OCI-LY7 (cell line): Measurements from ENCODE around the gene SLC30A1. TPM values are rescaled to one million over a fixed set of nuclear protein-coding genes. Genes with fewer than 3 reads are reported as not detected.

Source experiments
- BruUV-seq: library from RNA; stranded (reverse); fragments of 400-500 nt; replicated peaks from 2 replicates; lab custom pipeline; 2021; lab: Mats Ljungman, UMichigan
- CTCF ChIA-PET: fragments of 300-600 bp; sonication (Branson Sonifier 250); formaldehyde crosslinking; loops from one replicate; lab custom pipeline; 2022; ENCODE audit warnings: antibody characterized with exemption; ENCODE audit not compliant: unreplicated experiment; lab: Charles Lee
- POLR2A ChIA-PET: fragments of 300-600 bp; sonication (Branson Sonifier 250); formaldehyde crosslinking; loops from one replicate; lab custom pipeline; 2022; ENCODE audit warnings: antibody characterized with exemption; lab: Charles Lee
- DNase-seq: peaks from one replicate; pipeline ENCODE4 v3.0.0-alpha.2; 2015; ENCODE audit warnings: low spot score
- H2AFZ ChIP-seq: fragments of 200-600 bp; sonication (generic), shearing (Covaris generic); 2 replicates; pipeline ENCODE4 v1.6.1; 2014; ENCODE audit warnings: mild to moderate bottlenecking, antibody characterized with exemption, low read length, moderate library complexity
- H3K27ac ChIP-seq: fragments of 200-600 bp; sonication (generic); 2 replicates; pipeline ENCODE4 v1.5.1; 2014; ENCODE audit warnings: mixed run types, low read depth, mild to moderate bottlenecking, moderate library complexity, low read length, inconsistent platforms; ENCODE audit not compliant: poor library complexity, severe bottlenecking
- H3K36me3 ChIP-seq: fragments of 200-600 bp; sonication (generic); 2 replicates; pipeline ENCODE4 v1.6.1; 2014; ENCODE audit warnings: mild to moderate bottlenecking, antibody characterized with exemption, low read length, moderate library complexity, mixed read lengths; ENCODE audit not compliant: insufficient read depth
- H3K4me1 ChIP-seq: fragments of 200-600 bp; sonication (generic); 2 replicates; pipeline ENCODE4 v1.5.1; 2014; ENCODE audit warnings: mild to moderate bottlenecking, low read length; ENCODE audit not compliant: insufficient read depth, poor library complexity, severe bottlenecking
- H3K4me2 ChIP-seq: fragments of 200-600 bp; sonication (generic); 2 replicates; pipeline ENCODE4 v1.6.1; 2014; ENCODE audit warnings: mild to moderate bottlenecking, low read length
- H3K4me3 ChIP-seq: fragments of 200-600 bp; sonication (generic); 2 replicates; pipeline ENCODE4 v1.5.1; 2014; ENCODE audit warnings: mild to moderate bottlenecking, low read depth, low read length; ENCODE audit not compliant: poor library complexity, severe bottlenecking
- H3K79me2 ChIP-seq: fragments of 200-600 bp; sonication (generic); 2 replicates; pipeline ENCODE4 v1.6.1; 2016; ENCODE audit warnings: low read depth, mild to moderate bottlenecking, low read length, moderate library complexity, mixed read lengths; ENCODE audit not compliant: insufficient read depth
- H3K9me2 ChIP-seq: fragments of 200-600 bp; sonication (generic); 2 replicates; pipeline ENCODE4 v1.6.1; 2016; ENCODE audit warnings: mild to moderate bottlenecking, low read length, mixed read lengths; ENCODE audit not compliant: insufficient read depth
- H3K9me3 ChIP-seq: fragments of 200-600 bp; sonication (generic); 2 replicates; pipeline ENCODE4 v1.6.1; 2014; ENCODE audit warnings: mild to moderate bottlenecking, mixed run types, low read length, mixed read lengths
- H4K20me1 ChIP-seq: fragments of 200-600 bp; sonication (generic); 2 replicates; pipeline ENCODE4 v1.6.1; 2014; ENCODE audit warnings: mild to moderate bottlenecking, antibody characterized with exemption, low read length, moderate library complexity, mixed read lengths; ENCODE audit not compliant: insufficient read depth
- CTCF ChIP-seq: fragments of 200-600 bp; sonication (generic); conservative IDR thresholded peaks from 2 replicates; pipeline ENCODE4 v1.5.1; 2014; ENCODE audit warnings: mild to moderate bottlenecking, antibody characterized with exemption, low read length, moderate library complexity, mixed read lengths
- EZH2phosphoT487 ChIP-seq: fragments of 200-600 bp; sonication (generic); IDR thresholded peaks from 2 replicates; pipeline ENCODE4 v1.6.1; 2018; ENCODE audit warnings: low read depth, borderline replicate concordance, mild to moderate bottlenecking, mixed run types, antibody characterized with exemption, low read length, moderate library complexity, mixed read lengths
- intact Hi-C: fragments of 100-400 bp; cut with micrococcal nuclease; formaldehyde crosslinking; loops from one replicate; pipeline ENCODE4 v1.10.0; 2022; ENCODE audit not compliant: unreplicated experiment
- total RNA-seq, 2 experiments: library from RNA; depleted of rRNA in 1 of 2; stranded (reverse); fragments of >200 nt in 1 of 2; shearing (Covaris generic) in 1 of 2; gene quantifications; 2 replicates each; pipeline ENCODE4 v1.2.3, GENCODE V29; 2014 to 2022

The SLC30A1 gene
- total RNA-seq, 2 experiments from 2014 or later, result 6.1 to 7.9 TPM

GRCh38 chr1:211548321-211549091 is 30.5 kb downstream of the SLC30A1 start:
- intact Hi-C loops, result no loop called here
- no peak overlapping the region for H3K27ac ChIP-seq
- DNase-seq, result no peak
- no peaks in the 10 kb centered on the region for H3K9me2 ChIP-seq
- H3K4me2 ChIP-seq, result no peak overlapping the region
- CTCF ChIA-PET, result no interaction called here
- TF ChIP-seq EZH2phosphoT487 (no peak), CTCF (no peak)
- no TSS peak for BruUV-seq
- no peaks in the 10 kb centered on the region for H4K20me1 ChIP-seq
- POLR2A ChIA-PET, result no interaction called here
- H3K4me3 ChIP-seq, result no peak overlapping the region
- H3K4me1 ChIP-seq, result no peaks in the 10 kb centered on the region
- H2AFZ ChIP-seq, result no peak overlapping the region
- no peaks in the 10 kb centered on the region for H3K79me2 ChIP-seq
- H3K36me3 ChIP-seq, result no peaks in the 10 kb centered on the region
- no peaks in the 10 kb centered on the region for H3K9me3 ChIP-seq

- BruUV-seq, result no TSS peak
- Histone ChIP-seq H3K27ac (no peak overlapping the region), H3K79me2 (no peaks in the 10 kb centered on the region), H2AFZ (no peak overlapping the region), H3K9me3 (no peaks in the 10 kb centered on the region), H4K20me1 (no peaks in the 10 kb centered on the region), H3K36me3 (no peaks in the 10 kb centered on the region), H3K4me2 (no peak overlapping the region), H3K4me1 (no peaks in the 10 kb centered on the region), H3K9me2 (no peaks in the 10 kb centered on the region), H3K4me3 (no peak overlapping the region)
- ChIA-PET POLR2A (no interaction called here), CTCF (no interaction called here)
- no peak for TF ChIP-seq EZH2phosphoT487
- no peak for TF ChIP-seq CTCF
- no peak for DNase-seq
- intact Hi-C loops, result no loop called here
Observed at GRCh38 chr1:211547710-211548109, 31.3 kb downstream of the SLC30A1 start.

GRCh38 chr1:211546543-211546942 is 32.4 kb downstream of the SLC30A1 start:
- no peak overlapping the region for H3K27ac ChIP-seq
- no peaks in the 10 kb centered on the region for H3K9me3 ChIP-seq
- H3K4me3 ChIP-seq, result no peak overlapping the region
- POLR2A ChIA-PET, result no interaction called here
- H3K79me2 ChIP-seq, result no peaks in the 10 kb centered on the region
- CTCF ChIA-PET, result no interaction called here
- no peaks in the 10 kb centered on the region for H4K20me1 ChIP-seq
- no peaks in the 10 kb centered on the region for H3K9me2 ChIP-seq
- no peak for DNase-seq
- no peaks in the 10 kb centered on the region for H3K36me3 ChIP-seq
- H3K4me2 ChIP-seq, result no peak overlapping the region
- H3K4me1 ChIP-seq, result no peaks in the 10 kb centered on the region
- no peak for TF ChIP-seq CTCF
- no peak for TF ChIP-seq EZH2phosphoT487
- H2AFZ ChIP-seq, result no peak overlapping the region
- intact Hi-C loops, result no loop called here
- BruUV-seq, result no TSS peak
